Ovary (tissue), 3 donors: ENCODE measurements around the gene SPO11.

Experiments used
- CTCF ChIP-seq, 3 donors: fragments of 450-650 bp in 2 of 3; fragments of 200-600 bp in 1 of 3; IDR thresholded peaks; one replicate each; pipeline versions ENCODE4 v1.5.1 to v1.8.0; 2016 to 2022; ENCODE audit warnings: antibody characterized with exemption in 3 of 3, mild to moderate bottlenecking in 1 of 3
- EP300 ChIP-seq: sonication (generic); formaldehyde crosslinking; IDR thresholded peaks from one replicate; pipeline ENCODE4 v1.6.1; 2017; ENCODE audit warnings: antibody characterized with exemption
- POLR2A ChIP-seq: fragments of 450-650 bp; IDR thresholded peaks from one replicate; pipeline ENCODE4 v1.6.1; 2017; ENCODE audit warnings: antibody characterized with exemption, mild to moderate bottlenecking, moderate library complexity
- donor health status: DM: no; HTN: no; CAD: no.

GRCh38 chr20:57332105-57333089 is 2.8 kb downstream of the SPO11 start:
- TF ChIP-seq CTCF (IDR thresholded peaks at IDR 0.05) = no peak
- no peak for TF ChIP-seq POLR2A
- TF ChIP-seq EP300 = no peak
